Natural killer cell (primary cell): ENCODE measurements around the gene CNDP1. TPM values are rescaled to one million over a fixed set of nuclear protein-coding genes. Genes with fewer than 3 reads are reported as not detected.

Experiments
- ATAC-seq, 3 donors: fragments of 150-1000 bp in 2 of 3; fragments of 200-7000 bp in 1 of 3; cut with Tn5 transposase; 1 replicate in 1 of 3; 2 replicates in 2 of 3; pipeline ENCODE4 v1.10.0; 2021; ENCODE audit warnings: mild to moderate bottlenecking in 2 of 3, moderate library complexity in 2 of 3
- DNase-seq, 2 donors: peaks; one replicate each; pipeline versions ENCODE4 v3.0.0 to v3.0.0-alpha.2; 2013 to 2021; ENCODE audit warnings: mixed read lengths in 1 of 2
- H3K27ac ChIP-seq: one replicate; pipeline ENCODE4 v1.5.1; 2013; ENCODE audit warnings: mild to moderate bottlenecking, low read length
- H3K27me3 ChIP-seq: one replicate; pipeline ENCODE4 v1.6.1; 2013; ENCODE audit warnings: low read length; ENCODE audit not compliant: control insufficient read depth, insufficient read depth
- H3K36me3 ChIP-seq: one replicate; pipeline ENCODE4 v1.6.1; 2013; ENCODE audit warnings: low read length; ENCODE audit not compliant: control insufficient read depth, insufficient read depth
- H3K4me1 ChIP-seq: one replicate; pipeline ENCODE4 v1.6.1; 2013; ENCODE audit warnings: low read length; ENCODE audit not compliant: control insufficient read depth, insufficient read depth
- H3K4me3 ChIP-seq: one replicate; pipeline ENCODE4 v1.5.1; 2013; ENCODE audit warnings: low read length
- H3K9me3 ChIP-seq: one replicate; pipeline ENCODE4 v1.6.1; 2013; ENCODE audit warnings: low read length; ENCODE audit not compliant: control insufficient read depth, insufficient read depth
- H3K27ac Mint-ChIP-seq, 2 donors: one replicate each; pipeline ENCODE4 v1.8.0; 2022; ENCODE audit warnings: mild to moderate bottlenecking in 2 of 2, mixed read lengths in 2 of 2, moderate library complexity in 1 of 2
- H3K27me3 Mint-ChIP-seq, 2 donors: one replicate each; pipeline ENCODE4 v1.8.0; 2022; ENCODE audit warnings: low read depth in 2 of 2, mixed read lengths in 2 of 2
- H3K36me3 Mint-ChIP-seq: one replicate; pipeline ENCODE4 v1.8.0; 2022; ENCODE audit warnings: mixed read lengths
- H3K4me1 Mint-ChIP-seq, 2 donors: one replicate each; pipeline ENCODE4 v1.8.0; 2022; ENCODE audit warnings: mixed read lengths in 2 of 2
- H3K4me3 Mint-ChIP-seq: one replicate; pipeline ENCODE4 v1.8.0; 2022; ENCODE audit warnings: mild to moderate bottlenecking, moderate library complexity, mixed read lengths
- H3K9me3 Mint-ChIP-seq, 2 donors: one replicate each; pipeline ENCODE4 v1.8.0; 2022; ENCODE audit warnings: mixed read lengths in 2 of 2
- CTCF ChIP-seq: fragments of 200-600 bp; IDR thresholded peaks from one replicate; pipeline ENCODE4 v1.8.0; 2022; ENCODE audit warnings: antibody characterized with exemption
- WGBS: methylation state at CpG from one replicate; pipeline ENCODE4 v1.1.7; 2013; ENCODE audit warnings: missing lambda C conversion rate; ENCODE audit not compliant: insufficient coverage; 5-methylcytosine and 5-hydroxymethylcytosine counted together
- intact Hi-C: fragments of 100-400 bp; cut with micrococcal nuclease; formaldehyde crosslinking; loops from one replicate; pipeline ENCODE4 v1.14.2; 2022
- total RNA-seq, 4 donors: library from RNA; stranded (reverse); fragments of 120-200 nt in 1 of 4; gene quantifications; one replicate each; pipeline versions ENCODE4 v1.2.3 to v1.2.4, GENCODE V29; 2013 to 2022

CNDP1 gene
- total RNA-seq, 3 donors from 2014 or later (not counting 1 experiment from before 2014, with no cell fraction given), result 0.31 to 0.60 (median 0.57) TPM

GRCh38 chr18:74540652-74541421, 6.5 kb downstream of the CNDP1 start:
- TF ChIP-seq CTCF, result no peak
- Mint-ChIP-seq H3K9me3 (no peaks in the 10 kb centered on the region), H3K4me3 (peak overlapping the region; percentile 13), H3K36me3 (no peaks in the 10 kb centered on the region), H3K4me1 (no peaks in the 10 kb centered on the region), H3K27ac (no peak overlapping the region), H3K27me3 (no peaks in the 10 kb centered on the region)
- H3K27me3 ChIP-seq, result no peaks in the 10 kb centered on the region
- H3K27ac ChIP-seq, result no peak overlapping the region
- no peak overlapping the region for H3K4me3 ChIP-seq
- intact Hi-C loops, result no loop called here
- peak in 1 of 3 donors; percentile 34 for ATAC-seq
- H3K36me3 ChIP-seq, result no peaks in the 10 kb centered on the region
- peaks cover 11% of the 10 kb centered on the region for H3K4me1 ChIP-seq
- peak in 1 of 2 donors; percentile 27 for DNase-seq
- H3K9me3 ChIP-seq, result no peaks in the 10 kb centered on the region
- WGBS, result 77% methylated on average over 20 of the region's 20 CpGs

GRCh38 chr18:74541703-74542555, 7.6 kb downstream of the CNDP1 start:
- H3K9me3 ChIP-seq, result no peaks in the 10 kb centered on the region
- H3K27me3 ChIP-seq, result no peaks in the 10 kb centered on the region
- H3K4me1 ChIP-seq, result peaks cover 11% of the 10 kb centered on the region
- WGBS, result 89% methylated on average over 14 of the region's 15 CpGs
- Mint-ChIP-seq H3K36me3 (no peaks in the 10 kb centered on the region), H3K27ac (no peak overlapping the region), H3K27me3 (no peaks in the 10 kb centered on the region), H3K4me1 (no peaks in the 10 kb centered on the region), H3K4me3 (no peak overlapping the region), H3K9me3 (no peaks in the 10 kb centered on the region)
- DNase-seq (no peak), ATAC-seq (no peak)
- H3K4me3 ChIP-seq, result no peak overlapping the region
- no peaks in the 10 kb centered on the region for H3K36me3 ChIP-seq
- TF ChIP-seq CTCF, result no peak
- no peak overlapping the region for H3K27ac ChIP-seq
- intact Hi-C loops, result no loop called here

GRCh38 chr18:74544898-74545297, 10.6 kb downstream of the CNDP1 start:
- Mint-ChIP-seq H3K4me3 (no peak overlapping the region), H3K27ac (no peak overlapping the region), H3K27me3 (peaks cover 0 to 3% of the 10 kb centered on the region in 2 donors), H3K36me3 (no peaks in the 10 kb centered on the region), H3K9me3 (no peaks in the 10 kb centered on the region), H3K4me1 (no peaks in the 10 kb centered on the region)
- Histone ChIP-seq H3K9me3 (peaks cover 6% of the 10 kb centered on the region), H3K4me1 (peaks cover 11% of the 10 kb centered on the region), H3K27me3 (no peaks in the 10 kb centered on the region), H3K36me3 (no peaks in the 10 kb centered on the region), H3K4me3 (no peak overlapping the region), H3K27ac (no peak overlapping the region)
- ATAC-seq (no peak), DNase-seq (no peak)
- no peak for TF ChIP-seq CTCF
- intact Hi-C loops, result no loop called here
- WGBS, result 73% methylated on average over 8 of the region's 8 CpGs
